Glutamatergic neuron (in vitro differentiated cells): Measurements from ENCODE around the gene UBE2L5. TPM values are rescaled to one million over a fixed set of nuclear protein-coding genes. Genes with fewer than 3 reads are reported as not detected.

Source experiments
- DNase-seq: peaks from one replicate; pipeline ENCODE4 v3.0.0; 2022
- H3K27ac Mint-ChIP-seq: one replicate; pipeline ENCODE4 v1.8.0; 2020; ENCODE audit warnings: mild to moderate bottlenecking, mixed read lengths, inconsistent platforms; ENCODE audit not compliant: unreplicated experiment
- H3K27me3 Mint-ChIP-seq: one replicate; pipeline ENCODE4 v1.8.0; 2020; ENCODE audit warnings: mild to moderate bottlenecking, moderate library complexity, mixed read lengths, inconsistent platforms; ENCODE audit not compliant: unreplicated experiment
- H3K36me3 Mint-ChIP-seq: one replicate; pipeline ENCODE4 v1.8.0; 2020; ENCODE audit warnings: mild to moderate bottlenecking, mixed read lengths, inconsistent platforms; ENCODE audit not compliant: unreplicated experiment
- H3K4me1 Mint-ChIP-seq: one replicate; pipeline ENCODE4 v1.8.0; 2020; ENCODE audit warnings: mild to moderate bottlenecking, low read depth, mixed read lengths, inconsistent platforms; ENCODE audit not compliant: unreplicated experiment
- H3K4me3 Mint-ChIP-seq: one replicate; pipeline ENCODE4 v1.8.0; 2020; ENCODE audit warnings: mild to moderate bottlenecking, mixed read lengths, inconsistent platforms; ENCODE audit not compliant: unreplicated experiment
- H3K9me3 Mint-ChIP-seq: one replicate; pipeline ENCODE4 v1.8.0; 2020; ENCODE audit warnings: mild to moderate bottlenecking, moderate library complexity, mixed read lengths, inconsistent platforms; ENCODE audit not compliant: unreplicated experiment
- CTCF ChIP-seq: fragments of 200-600 bp; sonication (generic); IDR thresholded peaks from one replicate; pipeline ENCODE4 v1.5.0; 2021; ENCODE audit not compliant: partially characterized antibody, unreplicated experiment
- total RNA-seq: library from RNA; stranded (reverse); fragmentation: NEBNext Ultra II Directional; extraction: Animal tissue kit (Norgen Biotek cat#: 25700); gene quantifications from one replicate; pipeline ENCODE4 v1.2.1, GENCODE V29; 2021; ENCODE audit not compliant: unreplicated experiment

UBE2L5 gene
- total RNA-seq, 1 donor from 2014 or later = not detected

DNA sequence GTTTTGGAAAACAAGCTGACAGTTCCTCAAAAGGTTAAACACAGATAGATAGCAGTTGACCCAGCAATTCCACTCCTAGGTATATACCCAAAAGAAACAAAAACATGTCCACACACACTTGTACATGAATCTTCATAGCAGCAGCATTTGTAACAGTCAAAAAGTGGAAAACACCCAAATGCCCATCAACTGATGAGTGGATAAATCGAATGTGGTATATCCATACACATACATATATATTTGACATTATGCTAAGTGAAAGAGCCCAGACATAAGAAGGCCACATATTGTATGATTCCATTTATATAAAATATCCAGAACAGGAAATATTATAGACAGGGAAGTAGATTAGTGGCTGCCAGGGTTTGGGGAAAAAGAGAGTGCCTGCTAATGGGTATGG lies 51.4 kb downstream of the UBE2L5 start:
- H3K9me3 Mint-ChIP-seq = no peaks in the 10 kb centered on the region
- no peaks in the 10 kb centered on the region for H3K27me3 Mint-ChIP-seq
- H3K4me1 Mint-ChIP-seq = peaks cover 5% of the 10 kb centered on the region
- no peak overlapping the region for H3K4me3 Mint-ChIP-seq
- no peaks in the 10 kb centered on the region for H3K36me3 Mint-ChIP-seq
- DNase-seq = no peak
- H3K27ac Mint-ChIP-seq = no peak overlapping the region
- no peak for TF ChIP-seq CTCF

DNA sequence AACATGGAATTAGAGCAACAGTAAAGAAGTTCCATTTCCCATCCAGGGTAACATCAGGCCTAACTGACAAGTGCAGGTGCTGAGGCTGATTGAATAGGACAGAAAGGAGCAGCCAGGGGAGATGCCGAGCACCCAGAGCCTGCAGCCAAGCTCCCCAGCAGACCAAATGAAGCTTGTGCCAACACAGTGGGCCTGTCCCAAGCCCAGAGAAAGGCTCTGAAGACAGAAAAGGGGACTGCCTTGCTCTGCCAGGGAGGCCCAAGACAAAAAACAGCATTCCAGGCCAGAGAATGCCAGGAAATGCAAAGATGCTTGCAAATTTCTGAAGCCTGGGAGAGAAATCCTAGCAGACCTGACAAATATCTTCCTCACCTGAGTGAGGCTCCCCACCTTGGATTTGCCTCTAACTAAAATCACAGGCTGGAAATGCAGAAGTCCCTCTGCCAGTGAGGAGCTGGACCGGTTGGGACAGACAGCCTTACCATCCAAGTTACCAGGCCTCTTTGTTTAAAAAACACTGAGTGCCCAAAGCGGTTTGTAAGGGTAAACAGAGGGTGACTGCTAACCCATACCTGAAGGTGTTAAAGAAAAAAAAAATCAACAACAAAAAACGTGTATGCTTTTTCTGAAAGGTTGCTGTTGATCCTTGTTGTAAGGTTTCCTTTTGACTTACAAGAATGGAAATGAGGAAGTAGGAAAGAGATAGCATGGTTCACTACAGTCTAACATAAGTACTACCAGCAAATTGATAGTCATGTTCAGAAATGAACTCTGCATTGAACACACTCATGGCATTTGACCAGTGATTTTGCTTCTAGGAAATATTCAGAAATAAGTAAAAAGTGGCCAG lies 55.3 kb downstream of the UBE2L5 start:
- TF ChIP-seq CTCF = no peak
- Mint-ChIP-seq H3K27me3 (no peaks in the 10 kb centered on the region), H3K27ac (no peak overlapping the region), H3K36me3 (no peaks in the 10 kb centered on the region), H3K4me1 (peaks cover 9% of the 10 kb centered on the region), H3K9me3 (no peaks in the 10 kb centered on the region), H3K4me3 (no peak overlapping the region)
- no peak for DNase-seq

Other genes starting within 250 kb of the UBE2L5 start
- gene KATNAL1, start 114.9 kb upstream of the UBE2L5 start, total RNA-seq = 74.6 TPM
- 501 TPM for gene HMGB1, start 43.4 kb downstream of the UBE2L5 start, total RNA-seq
- gene USPL1, start 195.4 kb downstream of the UBE2L5 start, total RNA-seq = 101 TPM